ENCODE measurements around the gene MROH2B. TPM values are rescaled to one million over a fixed set of nuclear protein-coding genes. Genes with fewer than 3 reads are reported as not detected.
A peak's percentile ranks its signal among the peaks of the same experiment; 100 is the strongest.

MROH2B gene
- total and polyA plus RNA-seq, 2 of the 13 experiments (the other 11 are each of a cell fraction or from before 2014, with no cell fraction given), result not detected

- 0 out of 2 replicates have a peak, but pooled peaks have one; percentile 33 for TF ChIP-seq ARID5B (CRISPR knock-in tag; IDR thresholded peaks at IDR 0.05)
- TF ChIP-seq JUND (CRISPR knock-in tag; IDR thresholded peaks at IDR 0.05), result no peak
- TF ChIP-seq ZNF776 (CRISPR knock-in tag; IDR thresholded peaks at IDR 0.05), result no peak
- TF ChIP-seq ZNF850 (CRISPR knock-in tag; conservative IDR thresholded peaks at IDR 0.05), result no peak
- TF ChIP-seq HOMEZ (CRISPR knock-in tag; IDR thresholded peaks at IDR 0.05; ENCODE audit: low read depth), result peak; percentile 25; the same call in 1 of the 2 replicates
- TF ChIP-seq ZNF598 (CRISPR knock-in tag; IDR thresholded peaks at IDR 0.05; ENCODE audit: borderline replicate concordance), result no peak
- TF ChIP-seq, protein P1, sequence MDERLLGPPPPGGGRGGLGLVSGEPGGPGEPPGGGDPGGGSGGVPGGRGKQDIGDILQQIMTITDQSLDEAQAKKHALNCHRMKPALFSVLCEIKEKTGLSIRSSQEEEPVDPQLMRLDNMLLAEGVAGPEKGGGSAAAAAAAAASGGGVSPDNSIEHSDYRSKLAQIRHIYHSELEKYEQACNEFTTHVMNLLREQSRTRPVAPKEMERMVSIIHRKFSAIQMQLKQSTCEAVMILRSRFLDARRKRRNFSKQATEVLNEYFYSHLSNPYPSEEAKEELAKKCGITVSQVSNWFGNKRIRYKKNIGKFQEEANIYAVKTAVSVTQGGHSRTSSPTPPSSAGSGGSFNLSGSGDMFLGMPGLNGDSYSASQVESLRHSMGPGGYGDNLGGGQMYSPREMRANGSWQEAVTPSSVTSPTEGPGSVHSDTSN (CRISPR knock-in tag; IDR thresholded peaks at IDR 0.05), result no peak
- TF ChIP-seq AHR (CRISPR knock-in tag; IDR thresholded peaks at IDR 0.05), result no peak
These were observed 82.2 kb downstream of the MROH2B start (continued) for GRCh38 chr5:40988746-40989510.

Measured in HepG2 (cell line).